ENCODE data around the gene SH2D1A. TPM values are rescaled to one million over a fixed set of nuclear protein-coding genes. Genes with fewer than 3 reads are reported as not detected.

Gene SH2D1A
- total RNA-seq, 1 donor from 2014 or later, result 0.19 TPM

DNA sequence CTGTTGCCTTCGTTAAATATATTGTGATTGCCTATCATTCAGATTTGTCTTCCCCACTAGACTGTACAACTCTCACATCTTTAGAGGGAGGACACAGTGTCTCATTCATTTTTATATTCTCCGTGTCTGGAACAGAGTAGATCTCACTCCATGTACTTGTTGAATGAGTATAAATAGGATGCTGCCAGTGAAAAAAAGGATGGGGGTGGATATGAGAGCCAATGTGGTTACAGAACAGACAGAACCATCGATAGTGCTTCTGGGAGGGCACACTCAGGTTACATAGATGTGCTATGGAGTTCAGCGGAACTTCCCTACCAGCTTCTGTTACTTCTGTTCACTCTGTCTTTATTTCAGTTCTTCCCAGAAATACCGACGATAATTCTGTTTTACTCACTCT is 66.9 kb downstream of the SH2D1A start:
- no peak for DNase-seq (ENCODE audit: low spot score)
- intact Hi-C loops (cut with DNase I), result no loop called here

DNA sequence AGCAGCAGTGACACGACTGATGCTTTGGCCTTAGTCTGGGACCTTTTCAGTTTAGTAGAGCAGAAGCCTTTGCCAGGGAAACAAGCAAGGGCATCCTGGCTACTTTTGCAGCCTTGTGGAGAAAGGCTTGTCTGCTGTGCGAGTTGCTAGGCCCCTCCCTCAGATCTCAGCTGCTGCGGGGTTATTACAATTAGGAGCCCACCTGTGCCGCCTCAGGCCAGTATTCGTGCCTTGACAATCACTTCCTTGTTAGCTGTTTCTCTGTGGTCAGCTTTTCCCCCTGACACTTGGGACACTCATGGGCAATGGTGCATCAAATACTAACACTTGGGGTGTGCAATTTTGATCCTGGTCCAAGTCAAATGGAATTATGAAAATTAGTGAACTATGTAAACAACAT is 67.9 kb downstream of the SH2D1A start:
- intact Hi-C loops (cut with DNase I), result no loop called here
- no peak for DNase-seq (ENCODE audit: low spot score)

- no peak for DNase-seq (ENCODE audit: low spot score)
- intact Hi-C loops (cut with DNase I), result no loop called here
Measured at GRCh38 chrX:124415115-124415800, 68.9 kb downstream of the SH2D1A start.

GRCh38 chrX:124421898-124422655 is 75.7 kb downstream of the SH2D1A start:
- DNase-seq (ENCODE audit: low spot score), result no peak
- intact Hi-C loops (cut with DNase I), result no loop called here

Other genes starting within 250 kb of the SH2D1A start
- not detected for gene TEX13D, start 13.9 kb upstream of the SH2D1A start, total RNA-seq